Pons (tissue), 1 donor: ENCODE results near the gene PABPN1L.
"Not testable (repeated sequence)": the region's sequence is repeated elsewhere in the genome, so short reads cannot be mapped to it uniquely, and the experiment has no call there.

ENCODE experiments used
- DNase-seq: peaks from one replicate; pipeline ENCODE4 v3.0.0-alpha.2; 2016; ENCODE audit warnings: low spot score

Gene PABPN1L

GRCh38 chr16:88830258-88830657 is 36.2 kb downstream of the PABPN1L start:
- DNase-seq, result no peak

GRCh38 chr16:88828711-88829110 is 37.7 kb downstream of the PABPN1L start:
- DNase-seq, result no peak

GRCh38 chr16:88827727-88828126 is 38.7 kb downstream of the PABPN1L start:
- no peak for DNase-seq

GRCh38 chr16:88826070-88826840 is 40.2 kb downstream of the PABPN1L start:
- no peak for DNase-seq

GRCh38 chr16:88825146-88825545 is 41.3 kb downstream of the PABPN1L start:
- no peak for DNase-seq

GRCh38 chr16:88824256-88825077 is 42.0 kb downstream of the PABPN1L start:
- DNase-seq, result no peak

- not testable (repeated sequence) for DNase-seq
Measured at GRCh38 chr16:88823646-88824045, 42.8 kb downstream of the PABPN1L start.

GRCh38 chr16:88822281-88823040 is 44.0 kb downstream of the PABPN1L start:
- no peak for DNase-seq

GRCh38 chr16:88821168-88821850 is 45.2 kb downstream of the PABPN1L start:
- DNase-seq, result no peak

- DNase-seq, result no peak
Measured at GRCh38 chr16:88820385-88821025, 46.0 kb downstream of the PABPN1L start.

- no peak for DNase-seq
Measured at GRCh38 chr16:88819126-88819525, 47.3 kb downstream of the PABPN1L start.

- DNase-seq, result no peak
Measured at GRCh38 chr16:88818575-88818874, 47.9 kb downstream of the PABPN1L start.

GRCh38 chr16:88817785-88818574 is 48.5 kb downstream of the PABPN1L start:
- DNase-seq, result no peak

- no peak for DNase-seq
Measured at GRCh38 chr16:88816736-88817535, 49.5 kb downstream of the PABPN1L start.

GRCh38 chr16:88815901-88816589 is 50.4 kb downstream of the PABPN1L start:
- no peak for DNase-seq

- DNase-seq, result no peak
Measured at GRCh38 chr16:88815227-88815626, 51.2 kb downstream of the PABPN1L start.

GRCh38 chr16:88814144-88814502 is 52.3 kb downstream of the PABPN1L start:
- DNase-seq, result no peak
